HUES6 (cell line): ENCODE data around the gene TRAPPC14.
"Not testable (repeated sequence)": the region's sequence is repeated elsewhere in the genome, so short reads cannot be mapped to it uniquely, and the experiment has no call there.

Experiments used
- H3K27ac ChIP-seq: 2 replicates; pipeline ENCODE4 v1.7.0; 2013; ENCODE audit warnings: low read depth, mild to moderate bottlenecking, low read length, inconsistent platforms
- H3K27me3 ChIP-seq: 2 replicates; pipeline ENCODE4 v1.6.1; 2013; ENCODE audit warnings: low read length; ENCODE audit not compliant: control insufficient read depth, insufficient read depth
- H3K36me3 ChIP-seq: 2 replicates; pipeline ENCODE4 v1.6.1; 2013; ENCODE audit warnings: low read length; ENCODE audit not compliant: control insufficient read depth, insufficient read depth
- H3K4me1 ChIP-seq: 2 replicates; pipeline ENCODE4 v1.6.1; 2013; ENCODE audit warnings: low read length; ENCODE audit not compliant: control insufficient read depth, insufficient read depth
- H3K4me3 ChIP-seq: 2 replicates; pipeline ENCODE4 v1.5.1; 2013; ENCODE audit warnings: low read depth, low read length
- H3K9ac ChIP-seq: one replicate; pipeline ENCODE4 v1.6.1; 2013; ENCODE audit warnings: mild to moderate bottlenecking, low read length
- H3K9me3 ChIP-seq: 2 replicates; pipeline ENCODE4 v1.6.1; 2013; ENCODE audit warnings: low read depth, low read length; ENCODE audit not compliant: control insufficient read depth, insufficient read depth

Gene TRAPPC14

GRCh38 chr7:100189061-100189460 is 30.5 kb upstream of the TRAPPC14 start:
- Histone ChIP-seq H3K36me3 (no peaks in the 10 kb centered on the region), H3K27me3 (no peaks in the 10 kb centered on the region), H3K27ac (no peak overlapping the region), H3K9ac (no peak overlapping the region), H3K9me3 (no peaks in the 10 kb centered on the region), H3K4me3 (no peak overlapping the region), H3K4me1 (no peaks in the 10 kb centered on the region)

GRCh38 chr7:100185726-100186125 is 27.2 kb upstream of the TRAPPC14 start:
- Histone ChIP-seq H3K9me3 (no peaks in the 10 kb centered on the region), H3K4me3 (no peak overlapping the region), H3K4me1 (peaks cover 13% of the 10 kb centered on the region; the same call in 1 of the 2 replicates), H3K9ac (no peak overlapping the region), H3K27ac (no peak overlapping the region), H3K36me3 (no peaks in the 10 kb centered on the region), H3K27me3 (no peaks in the 10 kb centered on the region)

GRCh38 chr7:100183090-100183489 is 24.6 kb upstream of the TRAPPC14 start:
- not testable (repeated sequence) for H3K9ac ChIP-seq, H3K9me3 ChIP-seq, H3K36me3 ChIP-seq, H3K27ac ChIP-seq, H3K4me3 ChIP-seq
- H3K4me1 ChIP-seq: peaks cover 13% of the 10 kb centered on the region; the same call in 1 of the 2 replicates
- H3K27me3 ChIP-seq: peaks cover 11% of the 10 kb centered on the region; the same call in 1 of the 2 replicates

- not testable (repeated sequence) for H3K27ac ChIP-seq, H3K9me3 ChIP-seq, H3K4me3 ChIP-seq, H3K36me3 ChIP-seq, H3K9ac ChIP-seq
- peaks cover 13% of the 10 kb centered on the region; the same call in 1 of the 2 replicates for H3K4me1 ChIP-seq
- peaks cover 16% of the 10 kb centered on the region; the same call in 1 of the 2 replicates for H3K27me3 ChIP-seq
Observed at GRCh38 chr7:100182616-100183015, 24.1 kb upstream of the TRAPPC14 start.

GRCh38 chr7:100180084-100180483 is 21.6 kb upstream of the TRAPPC14 start:
- not testable (repeated sequence) for H3K36me3 ChIP-seq, H3K9ac ChIP-seq, H3K9me3 ChIP-seq, H3K4me3 ChIP-seq, H3K27ac ChIP-seq
- H3K4me1 ChIP-seq: peaks cover 17% of the 10 kb centered on the region
- H3K27me3 ChIP-seq: peaks cover 16% of the 10 kb centered on the region

GRCh38 chr7:100177045-100178001 is 18.8 kb upstream of the TRAPPC14 start, which contains the start of the genes GPC2 and STAG3:
Gene GPC2 (minus strand): TSS chr7:100177381. CDS start chr7:100177199, 182 bp downstream.
Gene STAG3 (plus strand): TSS chr7:100177918. CDS start chr7:100180557, 2,639 bp downstream.
- H3K27me3 ChIP-seq: peaks cover 16% of the 10 kb centered on the region
- H3K36me3 ChIP-seq: peaks cover 25% of the 10 kb centered on the region; the same call in 1 of the 2 replicates
- peak within 1 kb of the TSS; percentile 79 for H3K4me3 ChIP-seq
- H3K9me3 ChIP-seq: no peaks in the 10 kb centered on the region
- peak within 1 kb of the TSS; percentile 62 for H3K9ac ChIP-seq
- H3K27ac ChIP-seq: no peak within 1 kb of the TSS
- H3K4me1 ChIP-seq: peaks cover 17% of the 10 kb centered on the region

GRCh38 chr7:100176096-100177044 is 17.8 kb upstream of the TRAPPC14 start:
- H3K4me1 ChIP-seq: peaks cover 7% of the 10 kb centered on the region
- no peak overlapping the region for H3K9ac ChIP-seq
- peaks cover 20% of the 10 kb centered on the region for H3K27me3 ChIP-seq
- H3K4me3 ChIP-seq: peak overlapping the region; percentile 79
- peaks cover 25% of the 10 kb centered on the region; the same call in 1 of the 2 replicates for H3K36me3 ChIP-seq
- H3K9me3 ChIP-seq: no peaks in the 10 kb centered on the region
- no peak overlapping the region for H3K27ac ChIP-seq

GRCh38 chr7:100175296-100175935 is 16.9 kb upstream of the TRAPPC14 start:
- H3K36me3 ChIP-seq: peaks cover 25% of the 10 kb centered on the region; the same call in 1 of the 2 replicates
- H3K9ac ChIP-seq: no peak overlapping the region
- no peak overlapping the region for H3K27ac ChIP-seq
- peaks cover 28% of the 10 kb centered on the region for H3K27me3 ChIP-seq
- no peaks in the 10 kb centered on the region for H3K9me3 ChIP-seq
- H3K4me3 ChIP-seq: no peak overlapping the region
- H3K4me1 ChIP-seq: peaks cover 12% of the 10 kb centered on the region

GRCh38 chr7:100174582-100174981 is 16.1 kb upstream of the TRAPPC14 start:
- Histone ChIP-seq H3K9ac (no peak overlapping the region), H3K27ac (no peak overlapping the region), H3K4me1 (peaks cover 17% of the 10 kb centered on the region), H3K36me3 (peaks cover 25% of the 10 kb centered on the region; the same call in 1 of the 2 replicates), H3K27me3 (peaks cover 30% of the 10 kb centered on the region), H3K9me3 (no peaks in the 10 kb centered on the region), H3K4me3 (no peak overlapping the region)

GRCh38 chr7:100173806-100174495 is 15.4 kb upstream of the TRAPPC14 start:
- Histone ChIP-seq H3K9me3 (no peaks in the 10 kb centered on the region), H3K36me3 (peaks cover 25% of the 10 kb centered on the region; the same call in 1 of the 2 replicates), H3K4me1 (peaks cover 17% of the 10 kb centered on the region), H3K9ac (peak overlapping the region; percentile 5), H3K27me3 (peaks cover 27% of the 10 kb centered on the region), H3K27ac (no peak overlapping the region), H3K4me3 (no peak overlapping the region)
